Measurements from ENCODE around the gene ZMAT5. TPM values are rescaled to one million over a fixed set of nuclear protein-coding genes. Genes with fewer than 3 reads are reported as not detected.

Gene ZMAT5, protein sequence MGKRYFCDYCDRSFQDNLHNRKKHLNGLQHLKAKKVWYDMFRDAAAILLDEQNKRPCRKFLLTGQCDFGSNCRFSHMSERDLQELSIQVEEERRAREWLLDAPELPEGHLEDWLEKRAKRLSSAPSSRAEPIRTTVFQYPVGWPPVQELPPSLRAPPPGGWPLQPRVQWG
- 10 to 100 TPM; 14.1 to 18.0 TPM for total RNA-seq
- long read RNA-seq, donor 1, partial matches to known transcripts: 0 of 1 reads
- long read RNA-seq, donor 1, other reads (novel, unspliced or antisense): 1 of 1 reads
- long read RNA-seq, donor 2, partial matches to known transcripts: 2 of 13 reads
- long read RNA-seq, donor 2, other reads (novel, unspliced or antisense): 7 of 13 reads

DNA sequence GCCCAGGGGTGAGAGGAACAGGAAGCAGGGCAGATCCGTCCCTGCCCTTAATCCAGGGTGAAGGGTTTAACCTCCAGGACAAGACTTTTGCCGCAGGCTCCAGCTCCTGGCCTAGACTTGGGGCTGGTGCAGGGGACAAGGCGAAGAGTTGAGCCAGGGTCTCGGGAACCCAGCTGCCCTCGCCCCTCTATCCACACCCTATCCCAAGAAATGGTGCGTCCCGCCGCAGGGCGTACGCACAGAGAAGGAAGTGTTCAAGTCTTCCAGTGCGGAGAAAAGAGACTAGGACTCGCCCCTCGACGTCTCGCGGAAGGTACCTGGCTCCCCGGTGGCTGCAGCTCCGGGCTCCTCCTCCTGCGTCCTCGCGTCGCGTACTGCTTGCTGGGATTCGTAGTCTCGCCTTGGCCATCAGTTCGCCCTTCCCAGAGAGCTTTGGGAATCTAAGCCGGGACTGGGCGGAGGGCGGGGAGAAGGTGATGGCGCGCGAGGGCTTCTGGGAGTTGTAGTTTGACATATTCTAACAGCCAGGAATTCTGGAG is at the start of gene ZMAT5:
TSS of gene ZMAT5 (minus strand) at position 376 of the 539 bp plus-strand sequence. CDS start 18,463 bp downstream, outside the sequence.
- intact Hi-C loops (cut with DNase I): no loop called here
- DNase-seq (ENCODE audit: low spot score): peak; percentile 98

DNA sequence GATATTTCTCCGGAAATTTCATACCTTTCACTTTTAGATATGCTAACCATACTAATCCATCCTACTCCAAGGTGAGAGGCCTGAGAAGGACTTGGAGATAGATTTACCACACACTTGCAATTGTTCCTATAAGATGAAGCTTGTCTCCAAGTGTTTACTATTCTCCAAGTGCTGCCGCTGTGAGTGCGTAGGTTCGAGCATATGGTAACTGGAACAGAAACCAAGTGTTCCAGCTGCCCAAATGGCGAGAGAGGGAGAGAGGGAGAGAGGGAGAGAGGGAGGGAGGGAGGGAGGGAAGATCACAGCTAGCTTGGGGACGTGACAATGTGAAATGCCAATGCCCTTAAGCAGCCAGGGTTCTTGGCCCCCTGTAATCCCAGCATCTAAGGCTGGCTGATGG is 49.7 kb upstream of the ZMAT5 start:
- intact Hi-C loops (cut with DNase I): loop anchor here in 1 of 2 donors (10.0 kb wide), 1 partner anchor 428 kb away; the partner anchor contains the start of gene LIF
- DNase-seq (ENCODE audit: low spot score): no peak

DNA sequence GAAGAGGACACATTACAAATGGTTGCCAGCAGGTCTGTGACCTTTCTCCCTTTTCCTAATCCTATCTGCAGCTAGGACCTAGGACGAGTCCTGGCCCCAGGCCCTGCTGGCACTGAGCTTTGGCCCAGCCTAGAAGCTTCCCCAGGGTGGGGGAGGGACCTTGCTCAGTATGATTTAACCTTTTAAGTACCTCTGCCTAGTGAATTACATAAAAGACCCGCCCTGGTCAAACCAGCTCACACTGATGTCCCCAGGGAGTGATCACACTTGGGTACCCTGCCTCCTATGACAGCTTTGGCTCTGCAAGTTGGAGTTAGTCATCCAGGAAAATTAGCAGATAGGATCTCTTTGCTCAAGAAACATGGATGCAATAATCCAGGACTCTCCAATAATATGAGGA is 49.3 kb upstream of the ZMAT5 start:
- peak; percentile 91 for DNase-seq (ENCODE audit: low spot score)

DNA sequence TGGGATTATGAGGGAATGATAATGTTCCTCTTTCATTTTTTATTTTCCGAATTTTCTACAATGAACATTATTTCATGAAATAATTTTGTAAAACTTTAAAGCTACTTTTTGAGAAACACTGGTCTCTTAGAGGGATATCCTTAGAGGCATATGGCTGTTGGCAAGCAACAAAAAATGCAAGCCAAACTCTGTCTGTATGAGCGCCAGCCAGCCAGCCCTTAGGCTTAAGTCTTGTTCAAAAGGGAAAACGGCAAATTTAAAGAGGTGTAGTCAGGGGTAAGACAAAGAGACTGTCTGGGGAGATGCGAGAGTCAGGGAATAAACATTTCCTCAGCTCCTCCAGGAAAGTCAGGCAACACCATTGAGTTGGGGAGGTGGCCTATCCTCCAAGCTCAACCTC is 48.8 kb upstream of the ZMAT5 start:
- intact Hi-C loops (cut with DNase I): loop anchor here in 1 of 2 donors (10.0 kb wide), 1 partner anchor 429 kb away; the partner anchor contains the start of gene LIF
- no peak for DNase-seq (ENCODE audit: low spot score)

More for the DNA sequence above, 49.3 kb upstream of the ZMAT5 start:
- intact Hi-C loops (cut with DNase I): loop anchor here in 1 of 2 donors (10.0 kb wide), 1 partner anchor 429 kb away; the partner anchor contains the start of gene LIF

DNA sequence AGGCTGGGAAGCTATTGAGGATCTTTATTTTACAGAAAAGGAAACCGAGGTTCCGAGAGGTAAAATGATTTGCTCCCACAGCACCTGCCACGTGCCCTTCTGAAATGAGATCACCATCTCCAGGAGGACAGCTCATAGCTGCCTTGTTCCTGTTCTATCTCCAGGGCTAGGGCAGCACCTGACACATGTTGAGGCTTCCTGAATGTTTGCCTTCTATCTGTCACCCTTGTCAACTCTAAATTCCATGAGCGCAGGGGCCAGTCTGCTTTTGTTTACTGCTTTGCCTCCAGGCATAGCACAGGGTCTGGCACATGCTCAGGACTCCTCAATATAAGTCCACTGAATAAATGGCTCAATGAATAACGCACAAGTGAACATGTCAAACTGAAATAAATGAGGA is 47.2 kb upstream of the ZMAT5 start:
- intact Hi-C loops (cut with DNase I): loop anchor here in 1 of 2 donors (10.0 kb wide), 1 partner anchor 431 kb away; the partner anchor contains the start of gene LIF

DNA sequence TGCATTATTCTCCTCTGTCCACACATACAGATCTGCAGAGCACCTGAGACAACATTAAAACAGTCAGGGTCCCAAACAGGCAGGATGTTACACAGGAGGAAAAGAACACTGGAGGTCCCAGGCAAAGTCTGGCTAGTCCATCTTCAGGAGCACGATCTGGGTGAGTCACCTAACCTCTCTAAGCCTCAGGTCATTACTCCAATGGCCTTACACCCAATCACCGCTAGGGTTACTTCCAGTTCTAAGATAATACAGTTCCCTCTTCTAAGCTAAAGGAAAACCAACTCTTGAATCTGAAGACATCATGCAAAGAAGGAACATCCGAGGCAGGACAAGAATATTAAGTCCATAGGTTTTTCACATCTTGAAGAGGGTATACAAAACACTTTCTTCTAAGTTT is 46.8 kb upstream of the ZMAT5 start:
- intact Hi-C loops (cut with DNase I): loop anchor here in 1 of 2 donors (10.0 kb wide), 1 partner anchor 431 kb away; the partner anchor contains the start of gene LIF

More for the DNA sequence above, 47.2 kb upstream of the ZMAT5 start:
- no peak for DNase-seq (ENCODE audit: low spot score)

DNA sequence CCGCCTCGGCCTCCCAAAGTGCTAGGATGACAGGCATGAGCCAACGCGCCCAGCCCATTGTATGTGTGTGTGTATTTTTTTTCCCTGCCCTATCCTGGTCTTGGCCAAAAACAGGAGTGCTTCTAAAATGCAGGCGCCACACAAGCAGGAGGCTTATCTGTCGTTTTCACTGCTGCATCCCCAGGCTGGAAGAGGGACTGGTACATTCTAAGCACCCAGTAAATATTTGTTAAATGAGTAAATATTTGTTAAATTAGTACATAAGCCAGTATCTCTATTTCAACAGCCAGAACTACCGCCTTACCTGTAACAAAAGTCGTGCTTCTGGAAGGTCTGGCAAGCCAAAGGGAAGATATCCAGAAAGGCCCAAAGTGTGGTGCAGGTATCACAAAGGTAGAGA is 46.3 kb upstream of the ZMAT5 start:
- no peak for DNase-seq (ENCODE audit: low spot score)
- intact Hi-C loops (cut with DNase I): loop anchor here in 1 of 2 donors (10.0 kb wide), 1 partner anchor 432 kb away; the partner anchor contains the start of gene LIF

More for the DNA sequence above, 46.8 kb upstream of the ZMAT5 start:
- DNase-seq (ENCODE audit: low spot score): no peak

DNA sequence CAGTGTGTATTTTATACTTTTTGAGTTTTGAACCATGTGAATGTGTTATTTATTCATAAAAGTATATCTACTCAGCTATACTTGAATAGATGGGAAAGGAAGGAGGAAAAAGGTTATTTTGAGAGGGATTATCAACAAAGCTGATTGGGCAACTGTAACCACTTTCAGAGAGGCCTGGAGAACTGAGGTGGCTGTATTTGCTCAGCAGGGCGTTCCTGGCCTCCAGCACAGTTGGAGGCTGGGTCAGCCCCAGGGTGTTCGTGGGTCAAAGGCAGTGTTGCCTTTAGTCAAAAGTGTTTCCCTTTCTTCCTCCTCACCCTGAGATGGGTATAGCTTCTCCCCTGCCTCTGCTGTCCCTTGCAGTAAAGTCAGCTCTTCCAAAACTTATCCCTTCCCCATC is 44.6 kb upstream of the ZMAT5 start:
- intact Hi-C loops (cut with DNase I): loop anchor here in 1 of 2 donors (10.0 kb wide), 1 partner anchor 433 kb away; the partner anchor contains the start of gene LIF

DNA sequence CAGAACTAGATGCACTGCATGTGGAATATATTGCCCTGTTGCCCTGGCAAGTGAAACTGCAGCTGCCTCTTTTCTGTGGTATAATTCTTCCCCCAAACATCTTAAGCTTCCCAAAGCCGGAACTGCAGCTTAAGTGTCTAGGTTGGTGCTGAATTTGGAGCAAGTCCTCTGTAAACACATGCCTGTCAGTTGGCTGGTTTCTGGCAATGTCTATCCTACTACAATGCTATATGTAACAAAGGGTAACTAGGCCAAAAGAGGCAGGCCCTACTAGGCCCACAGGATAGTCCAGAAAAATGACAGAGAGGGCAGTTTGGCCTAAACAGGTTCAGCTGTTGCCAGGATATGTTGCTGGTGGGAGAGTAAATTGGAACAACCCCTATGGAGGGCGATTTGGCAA is 43.4 kb upstream of the ZMAT5 start:
- intact Hi-C loops (cut with DNase I): loop anchor here in 1 of 2 donors (10.0 kb wide), 1 partner anchor 435 kb away; the partner anchor contains the start of gene LIF
- no peak for DNase-seq (ENCODE audit: low spot score)

More for the DNA sequence above, 44.6 kb upstream of the ZMAT5 start:
- DNase-seq (ENCODE audit: low spot score): no peak

DNA sequence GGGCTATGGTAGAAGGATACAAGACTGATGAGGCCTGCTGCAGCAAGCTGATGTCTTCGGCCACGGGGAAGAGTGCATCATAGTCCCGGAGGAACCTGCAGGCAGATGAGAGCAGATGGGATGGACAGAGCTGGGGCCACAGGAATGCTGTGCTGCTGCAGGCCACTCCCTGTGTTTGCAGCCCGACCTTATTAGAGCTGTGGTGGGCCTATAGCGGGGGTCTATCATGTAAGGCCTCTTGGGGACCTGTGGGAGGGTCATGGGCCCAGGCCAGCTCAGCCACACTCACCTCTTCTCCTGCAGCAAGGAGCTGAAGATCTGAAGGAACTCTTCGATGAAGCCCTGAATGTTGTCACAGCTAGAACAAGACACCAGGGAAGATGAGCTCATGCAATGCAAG is 39.4 kb upstream of the ZMAT5 start:
- intact Hi-C loops (cut with DNase I): no loop called here
- no peak for DNase-seq (ENCODE audit: low spot score)

DNA sequence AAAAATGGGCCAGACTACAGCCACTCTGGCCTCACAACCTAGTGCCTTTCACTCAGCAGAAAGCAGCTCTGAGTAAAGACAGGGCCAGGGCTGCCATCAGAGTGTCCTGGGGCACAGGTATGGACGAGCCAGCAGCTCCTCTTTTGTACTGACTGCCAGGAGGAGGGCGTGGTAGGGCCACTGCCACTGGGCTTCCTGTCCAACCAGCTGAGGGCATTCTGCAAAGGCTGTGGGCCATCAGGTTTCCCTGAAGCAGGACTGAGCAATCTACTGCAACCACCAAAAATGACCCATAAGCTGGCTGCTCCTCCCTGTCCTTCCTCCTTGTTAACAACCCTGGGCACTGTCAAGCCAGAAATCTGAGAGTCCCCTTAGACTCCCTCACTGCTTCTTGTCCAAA is 38.2 kb upstream of the ZMAT5 start:
- intact Hi-C loops (cut with DNase I): no loop called here
- DNase-seq (ENCODE audit: low spot score): no peak

DNA sequence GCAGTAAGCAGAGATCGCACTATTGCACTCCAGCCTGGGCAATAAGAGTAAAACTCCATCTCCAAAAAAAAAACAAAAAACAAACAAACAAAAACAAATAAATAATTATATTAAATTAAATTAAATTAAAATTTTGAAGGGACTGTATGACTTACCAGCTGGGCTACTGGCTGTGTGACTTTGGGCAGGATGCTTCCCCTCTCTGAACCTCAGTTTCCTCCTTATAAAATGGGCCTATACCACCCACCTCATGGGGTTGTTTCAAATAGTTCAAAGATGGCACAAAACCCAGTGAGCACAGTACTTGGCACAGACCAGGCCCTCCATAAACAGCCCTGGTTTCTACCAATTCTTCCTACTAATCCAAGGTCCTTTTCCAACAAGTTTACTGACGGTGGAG is 36.4 kb upstream of the ZMAT5 start:
- no peak for DNase-seq (ENCODE audit: low spot score)
- intact Hi-C loops (cut with DNase I): no loop called here

DNA sequence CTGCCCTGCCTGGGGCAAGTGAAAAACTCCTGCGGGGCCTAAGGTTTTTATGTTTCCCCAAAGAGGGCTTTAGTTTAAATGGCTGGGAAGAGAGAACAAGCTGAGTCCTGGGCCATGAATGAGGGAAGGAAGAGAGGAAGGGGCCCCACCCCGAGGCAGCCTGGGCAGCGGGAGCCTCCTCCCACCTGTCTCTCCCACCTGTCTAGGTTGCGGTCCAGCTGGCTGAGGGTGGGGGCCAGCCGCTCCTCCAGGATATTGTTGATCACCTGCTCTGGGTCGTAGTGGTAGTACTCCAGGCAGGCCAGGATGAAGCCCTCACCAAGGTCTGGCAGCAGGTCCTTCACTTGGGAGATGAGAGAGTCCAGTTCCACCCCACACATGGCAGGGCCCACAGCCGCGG is 35.0 kb upstream of the ZMAT5 start:
- DNase-seq (ENCODE audit: low spot score): no peak
- intact Hi-C loops (cut with DNase I): no loop called here

DNA sequence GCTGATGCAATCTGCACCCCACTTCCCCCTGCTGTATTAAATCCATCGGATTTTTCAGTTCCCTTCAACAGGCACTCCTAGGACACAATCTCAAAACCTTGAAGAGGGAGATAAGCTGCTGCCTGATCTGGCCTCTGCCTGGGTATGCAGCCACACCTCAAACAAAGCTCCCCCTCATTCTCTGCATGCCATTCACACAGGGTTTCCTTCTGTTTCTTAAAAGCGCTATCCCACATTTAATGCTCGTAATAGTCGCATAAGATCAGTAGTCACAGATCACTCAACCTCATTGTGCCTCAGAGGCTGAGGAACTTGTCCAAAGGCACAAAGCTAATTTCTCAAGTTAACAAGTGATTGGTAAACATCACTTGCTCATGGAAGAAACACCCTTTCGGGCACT is 34.3 kb upstream of the ZMAT5 start:
- DNase-seq (ENCODE audit: low spot score): no peak
- intact Hi-C loops (cut with DNase I): no loop called here

DNA sequence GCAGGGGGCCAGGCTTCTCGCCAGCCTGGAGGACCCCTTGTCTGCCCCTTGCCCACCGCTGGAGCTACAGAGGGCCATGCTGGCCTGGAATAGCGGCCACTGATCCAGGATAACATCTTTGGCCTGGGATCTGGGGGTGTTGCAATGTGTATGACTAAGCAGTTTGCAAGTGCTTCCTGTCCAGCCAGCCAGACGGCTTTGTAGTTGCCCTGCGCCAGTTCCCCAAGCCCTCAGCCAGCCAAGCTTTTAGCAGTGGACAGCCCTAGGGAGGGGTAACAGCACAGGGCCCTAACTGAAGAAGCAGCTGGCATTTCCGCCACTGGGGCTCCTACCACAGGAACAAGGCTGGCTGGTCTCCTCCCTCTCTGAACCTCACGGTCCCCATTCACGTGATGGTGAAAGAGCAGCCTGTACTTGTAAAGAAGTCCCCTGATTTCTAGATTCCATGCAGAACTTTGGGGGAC is 32.4 kb upstream of the ZMAT5 start:
- DNase-seq (ENCODE audit: low spot score): peak; percentile 96
- intact Hi-C loops (cut with DNase I): no loop called here

DNA sequence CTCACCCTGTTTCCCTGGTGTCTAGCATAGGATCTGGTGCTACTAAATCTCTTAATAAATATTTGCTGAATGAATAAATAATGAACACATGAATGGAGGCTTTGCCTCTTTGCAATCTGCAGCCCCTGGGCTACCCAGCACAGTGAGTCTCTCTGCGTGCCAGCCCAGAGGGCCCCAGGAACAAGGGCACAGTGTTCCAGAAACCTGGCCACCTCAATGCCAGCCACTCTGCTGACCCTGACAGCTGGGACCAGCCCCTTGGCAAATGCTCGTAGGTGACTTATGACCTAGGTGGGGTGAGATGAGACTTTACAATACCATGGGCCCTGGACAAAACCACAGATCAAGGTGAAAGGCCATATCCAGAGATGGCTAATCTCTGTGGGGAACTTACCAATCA is 32.0 kb upstream of the ZMAT5 start:
- intact Hi-C loops (cut with DNase I): no loop called here
- no peak for DNase-seq (ENCODE audit: low spot score)

DNA sequence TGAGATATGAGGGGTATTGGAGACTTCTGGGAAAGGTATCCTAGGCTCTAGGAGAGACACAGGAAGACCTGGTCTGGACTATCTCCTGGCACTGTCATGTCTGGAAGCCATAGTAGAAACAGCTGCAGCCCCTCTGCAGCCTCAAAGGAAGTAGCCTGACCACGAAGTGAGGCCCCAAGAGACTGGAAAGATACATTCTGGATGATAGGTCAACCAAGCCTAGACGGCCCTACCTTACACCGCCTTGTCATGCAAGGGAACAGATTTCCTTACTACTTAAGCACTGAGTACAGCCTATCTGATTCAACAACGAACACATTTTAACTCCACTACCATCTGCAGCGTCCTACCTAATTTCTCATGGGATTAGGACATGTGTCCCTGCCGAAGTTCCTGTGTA is 31.5 kb upstream of the ZMAT5 start:
- no peak for DNase-seq (ENCODE audit: low spot score)
- intact Hi-C loops (cut with DNase I): no loop called here

DNA sequence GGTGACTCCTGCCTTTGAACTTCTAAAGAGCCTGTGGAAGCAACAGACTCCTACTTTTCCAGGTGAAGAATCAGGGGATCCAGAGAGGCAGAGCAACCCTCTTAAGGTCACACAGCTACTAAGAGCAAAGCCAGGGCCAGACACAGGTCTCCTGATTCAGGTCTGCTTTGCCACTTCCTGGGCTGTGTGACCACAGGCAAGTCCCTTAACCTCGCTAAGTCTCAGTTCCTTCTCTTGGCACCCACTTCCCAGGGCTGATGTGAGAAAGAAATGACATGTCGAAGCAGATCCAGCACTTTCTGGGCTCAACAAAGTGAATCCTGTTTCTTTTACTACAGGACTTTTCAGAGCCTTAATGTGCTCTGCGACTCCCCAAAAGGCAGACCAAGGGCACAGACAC is 30.5 kb upstream of the ZMAT5 start:
- intact Hi-C loops (cut with DNase I): no loop called here
- DNase-seq (ENCODE audit: low spot score): no peak

DNA sequence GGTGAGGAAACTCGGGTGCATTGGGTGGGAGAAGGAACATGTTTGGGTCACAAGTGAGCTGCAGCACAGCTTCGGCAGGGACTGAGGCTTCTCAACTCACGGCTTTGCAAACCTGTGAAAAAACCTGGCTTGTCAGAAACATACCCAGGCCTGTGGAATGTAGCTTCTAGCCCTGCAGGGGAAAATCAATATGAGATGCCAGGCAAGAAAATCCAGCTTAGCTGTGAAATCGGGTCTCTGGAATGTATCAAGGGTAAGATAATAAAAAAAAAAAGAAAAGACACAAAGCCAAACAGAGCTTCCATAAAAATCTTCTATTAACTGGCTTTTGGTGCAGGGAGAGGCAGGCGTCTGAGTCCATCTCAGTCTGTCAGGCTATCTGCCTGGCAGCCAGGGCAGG is 28.9 kb upstream of the ZMAT5 start:
- DNase-seq (ENCODE audit: low spot score): no peak
- intact Hi-C loops (cut with DNase I): no loop called here

DNA sequence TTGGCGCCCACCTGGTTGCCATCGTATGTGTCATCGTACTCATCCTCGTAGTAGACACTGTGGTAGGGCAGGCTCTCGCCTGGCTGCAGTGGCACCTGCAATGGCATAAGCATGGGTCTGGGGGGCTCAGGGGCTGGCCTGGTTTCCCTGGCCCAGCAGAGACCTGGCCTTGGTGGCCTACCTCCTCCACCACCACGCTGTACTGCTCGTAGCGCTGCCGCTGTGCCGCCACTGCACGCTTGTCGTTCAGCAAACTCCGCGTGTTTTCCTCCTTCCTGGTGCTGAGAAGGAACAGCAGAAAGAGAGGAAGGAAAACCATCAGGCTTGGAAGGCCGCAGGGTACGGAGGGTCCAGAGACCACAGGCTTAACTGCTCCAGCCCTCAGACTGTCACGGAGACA is 26.6 kb upstream of the ZMAT5 start:
- intact Hi-C loops (cut with DNase I): no loop called here
- DNase-seq (ENCODE audit: low spot score): no peak

Measured in posterior vena cava (tissue), 2 donors.